Measurements from ENCODE around the gene SAMD13. TPM values are rescaled to one million over a fixed set of nuclear protein-coding genes. Genes with fewer than 3 reads are reported as not detected.

SAMD13 gene
- total RNA-seq, 1 experiment from 2014 or later, result 1.7 TPM

DNA sequence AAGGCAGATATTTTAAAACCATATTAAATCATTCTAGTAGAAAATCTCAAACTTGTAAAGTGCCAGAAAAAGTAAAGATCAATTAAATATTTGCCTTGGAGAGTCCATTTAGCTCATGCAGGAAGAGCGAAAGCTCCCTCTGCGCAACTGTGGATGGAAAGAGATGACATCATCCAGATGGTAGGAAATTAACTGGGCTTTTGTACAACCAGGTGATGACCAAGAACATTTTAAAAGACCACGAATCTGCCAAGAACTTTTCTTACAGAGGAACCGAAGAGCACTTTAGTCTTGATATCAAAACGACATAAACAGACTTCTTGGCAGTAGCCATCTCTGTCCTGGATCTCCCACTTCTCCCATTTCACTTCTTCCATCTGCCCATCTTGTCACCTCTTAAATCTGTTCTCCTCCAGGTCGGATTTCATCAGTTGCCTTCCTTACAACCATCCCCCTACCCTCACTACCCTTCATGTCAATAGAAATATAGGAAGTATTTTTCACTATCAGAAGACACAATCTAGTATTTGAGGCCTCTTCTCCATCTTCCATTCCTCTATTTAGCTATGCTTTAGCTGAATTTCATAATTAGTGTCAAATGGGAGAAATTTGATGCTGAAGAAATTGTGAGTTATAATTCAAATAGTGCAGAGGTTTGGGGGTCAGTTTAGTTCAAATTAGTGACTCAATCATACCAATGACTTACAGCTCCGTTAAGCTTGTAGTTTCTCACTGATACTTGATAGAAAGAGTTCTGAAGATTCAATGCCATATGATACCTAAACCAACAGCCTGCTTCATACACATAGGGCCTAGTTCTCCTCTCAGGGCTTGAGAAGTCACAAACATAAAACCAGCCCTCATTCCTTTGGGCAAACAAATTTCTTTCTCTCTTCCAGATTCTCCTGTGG is 74.7 kb downstream of the SAMD13 start:
- Mint-ChIP-seq H3K4me3 (ENCODE audit: low read depth, unreplicated experiment) (no peak overlapping the region), H3K4me1 (ENCODE audit: low read depth, unreplicated experiment) (no peaks in the 10 kb centered on the region)
- intact Hi-C loops (cut with micrococcal nuclease; ENCODE audit: unreplicated experiment), result no loop called here

GRCh38 chr1:84377480-84378095 is 76.1 kb downstream of the SAMD13 start:
- H3K27ac Mint-ChIP-seq (ENCODE audit: unreplicated experiment), result no peak overlapping the region
- H3K4me3 Mint-ChIP-seq (ENCODE audit: low read depth, unreplicated experiment), result no peak overlapping the region
- no peaks in the 10 kb centered on the region for H3K36me3 Mint-ChIP-seq (ENCODE audit: insufficient read depth, unreplicated experiment)
- no peak for DNase-seq
- H3K27me3 Mint-ChIP-seq (ENCODE audit: unreplicated experiment), result no peaks in the 10 kb centered on the region
- TF ChIP-seq, protein P1, sequence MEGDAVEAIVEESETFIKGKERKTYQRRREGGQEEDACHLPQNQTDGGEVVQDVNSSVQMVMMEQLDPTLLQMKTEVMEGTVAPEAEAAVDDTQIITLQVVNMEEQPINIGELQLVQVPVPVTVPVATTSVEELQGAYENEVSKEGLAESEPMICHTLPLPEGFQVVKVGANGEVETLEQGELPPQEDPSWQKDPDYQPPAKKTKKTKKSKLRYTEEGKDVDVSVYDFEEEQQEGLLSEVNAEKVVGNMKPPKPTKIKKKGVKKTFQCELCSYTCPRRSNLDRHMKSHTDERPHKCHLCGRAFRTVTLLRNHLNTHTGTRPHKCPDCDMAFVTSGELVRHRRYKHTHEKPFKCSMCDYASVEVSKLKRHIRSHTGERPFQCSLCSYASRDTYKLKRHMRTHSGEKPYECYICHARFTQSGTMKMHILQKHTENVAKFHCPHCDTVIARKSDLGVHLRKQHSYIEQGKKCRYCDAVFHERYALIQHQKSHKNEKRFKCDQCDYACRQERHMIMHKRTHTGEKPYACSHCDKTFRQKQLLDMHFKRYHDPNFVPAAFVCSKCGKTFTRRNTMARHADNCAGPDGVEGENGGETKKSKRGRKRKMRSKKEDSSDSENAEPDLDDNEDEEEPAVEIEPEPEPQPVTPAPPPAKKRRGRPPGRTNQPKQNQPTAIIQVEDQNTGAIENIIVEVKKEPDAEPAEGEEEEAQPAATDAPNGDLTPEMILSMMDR (IDR thresholded peaks at IDR 0.05; ENCODE audit: unreplicated experiment), result no peak
- no peaks in the 10 kb centered on the region for H3K9me3 Mint-ChIP-seq (ENCODE audit: low read depth, unreplicated experiment)
- CTCF ChIA-PET, result interaction anchor here (0.6 kb wide), 1 partner anchor 122 kb away, joined by 5 read pairs; no protein-coding TSS in a partner anchor
- H3K4me1 Mint-ChIP-seq (ENCODE audit: low read depth, unreplicated experiment), result peaks cover 5% of the 10 kb centered on the region
- intact Hi-C loops (cut with micrococcal nuclease; ENCODE audit: unreplicated experiment), result no loop called here
- no TSS peak for BruUV-seq (replicated peaks)

More for the DNA sequence above, 74.7 kb downstream of the SAMD13 start:
- TF ChIP-seq, protein P1 (IDR thresholded peaks at IDR 0.05; ENCODE audit: unreplicated experiment), result no peak
- Mint-ChIP-seq H3K9me3 (ENCODE audit: low read depth, unreplicated experiment) (no peaks in the 10 kb centered on the region), H3K27ac (ENCODE audit: unreplicated experiment) (no peak overlapping the region), H3K27me3 (ENCODE audit: unreplicated experiment) (no peaks in the 10 kb centered on the region), H3K36me3 (ENCODE audit: insufficient read depth, unreplicated experiment) (no peaks in the 10 kb centered on the region)
- no peak for DNase-seq
- CTCF ChIA-PET, result interaction anchor here (0.7 kb wide), 1 partner anchor 129 kb away, joined by 3 read pairs; no protein-coding TSS in a partner anchor
- BruUV-seq (replicated peaks), result no TSS peak

- intact Hi-C loops (cut with micrococcal nuclease; ENCODE audit: unreplicated experiment), result no loop called here
- Mint-ChIP-seq H3K4me3 (ENCODE audit: low read depth, unreplicated experiment) (no peak overlapping the region), H3K36me3 (ENCODE audit: insufficient read depth, unreplicated experiment) (no peaks in the 10 kb centered on the region), H3K4me1 (ENCODE audit: low read depth, unreplicated experiment) (peaks cover 8% of the 10 kb centered on the region), H3K27me3 (ENCODE audit: unreplicated experiment) (no peaks in the 10 kb centered on the region), H3K9me3 (ENCODE audit: low read depth, unreplicated experiment) (no peaks in the 10 kb centered on the region), H3K27ac (ENCODE audit: unreplicated experiment) (no peak overlapping the region)
- CTCF ChIA-PET, result no interaction called here
- no peak for DNase-seq
- TF ChIP-seq, protein P1 (IDR thresholded peaks at IDR 0.05; ENCODE audit: unreplicated experiment), result no peak
- no TSS peak for BruUV-seq (replicated peaks)
Measured at GRCh38 chr1:84379138-84379916, 77.8 kb downstream of the SAMD13 start.

GRCh38 chr1:84379917-84380180 is 78.3 kb downstream of the SAMD13 start:
- no peak overlapping the region for H3K4me3 Mint-ChIP-seq (ENCODE audit: low read depth, unreplicated experiment)
- H3K27me3 Mint-ChIP-seq (ENCODE audit: unreplicated experiment), result no peaks in the 10 kb centered on the region
- CTCF ChIA-PET, result no interaction called here
- no peaks in the 10 kb centered on the region for H3K9me3 Mint-ChIP-seq (ENCODE audit: low read depth, unreplicated experiment)
- H3K27ac Mint-ChIP-seq (ENCODE audit: unreplicated experiment), result no peak overlapping the region
- no peak for DNase-seq
- H3K4me1 Mint-ChIP-seq (ENCODE audit: low read depth, unreplicated experiment), result peaks cover 8% of the 10 kb centered on the region
- H3K36me3 Mint-ChIP-seq (ENCODE audit: insufficient read depth, unreplicated experiment), result no peaks in the 10 kb centered on the region
- TF ChIP-seq, protein P1 (IDR thresholded peaks at IDR 0.05; ENCODE audit: unreplicated experiment), result no peak
- no TSS peak for BruUV-seq (replicated peaks)
- intact Hi-C loops (cut with micrococcal nuclease; ENCODE audit: unreplicated experiment), result no loop called here
